Esophagus muscularis mucosa (tissue), 4 donors: ENCODE measurements around the gene CYP2W1. TPM values are rescaled to one million over a fixed set of nuclear protein-coding genes. Genes with fewer than 3 reads are reported as not detected.

Experiments used
- DNase-seq: peaks from one replicate; pipeline ENCODE4 v3.0.0-alpha.2; 2017; ENCODE audit errors: extremely low spot score
- H3K27ac ChIP-seq, 4 donors: fragments of 200-600 bp; sonication (generic); replicated peaks in 1 of 4; 1 replicate in 3 of 4; 2 replicates in 1 of 4; pipeline ENCODE4 v1.5.1; 2016 to 2019; ENCODE audit warnings: mild to moderate bottlenecking in 1 of 4
- H3K27me3 ChIP-seq, 4 donors: fragments of 200-600 bp; sonication (generic); one replicate each; pipeline versions ENCODE4 v1.5.1 to v1.6.0; 2016 to 2019
- H3K36me3 ChIP-seq, 4 donors: fragments of 200-600 bp; sonication (generic); one replicate each; pipeline ENCODE4 v1.5.1; 2016 to 2019
- H3K4me1 ChIP-seq, 4 donors: fragments of 200-600 bp; sonication (generic); one replicate each; pipeline ENCODE4 v1.5.1; 2016 to 2019
- H3K4me3 ChIP-seq, 4 donors: fragments of 200-600 bp; sonication (generic); 1 replicate in 2 of 4; 2 replicates in 2 of 4; pipeline ENCODE4 v1.5.1; 2016 to 2019; ENCODE audit warnings: mild to moderate bottlenecking in 4 of 4, moderate library complexity in 1 of 4
- H3K9me3 ChIP-seq, 4 donors: fragments of 200-600 bp; sonication (generic); 1 replicate in 3 of 4; 2 replicates in 1 of 4; pipeline ENCODE4 v1.5.1; 2016 to 2019
- EP300 ChIP-seq: sonication (generic); formaldehyde crosslinking; IDR thresholded peaks from one replicate; pipeline ENCODE4 v1.6.1; 2017; ENCODE audit warnings: antibody characterized with exemption
- POLR2A ChIP-seq: fragments of 450-650 bp; IDR thresholded peaks from one replicate; pipeline ENCODE4 v1.6.1; 2017; ENCODE audit warnings: antibody characterized with exemption, moderate library complexity, mild to moderate bottlenecking, low read depth
- POLR2AphosphoS5 ChIP-seq, 2 donors: sonication (generic); formaldehyde crosslinking; IDR thresholded peaks; one replicate each; pipeline ENCODE4 v1.6.1; 2017; ENCODE audit warnings: antibody characterized with exemption in 2 of 2
- WGBS: methylation state at CpG from one replicate; pipeline ENCODE4 v1.1.5; 2018; 5-methylcytosine and 5-hydroxymethylcytosine counted together
- intact Hi-C: fragments of 100-400 bp; cut with DNase I; formaldehyde crosslinking; loops from one replicate; pipeline ENCODE4 v1.15.1; 2023
- total RNA-seq, 4 donors: library from RNA; depleted of rRNA; stranded (reverse); fragments of >200 nt; gene quantifications; one replicate each; pipeline versions ENCODE4 v1.1.0 to v1.2.1, GENCODE V29; 2016
- TF ChIP-seq, protein P1 (sequence below), 3 experiments: fragments of 200-600 bp in 2 of 3; fragments of 450-650 bp in 1 of 3; sonication (generic) in 2 of 3; IDR thresholded peaks; one replicate each; pipeline ENCODE4 v1.5.1; 2017 to 2019; ENCODE audit warnings: antibody characterized with exemption in 3 of 3, mild to moderate bottlenecking in 2 of 3, moderate library complexity in 1 of 3

The CYP2W1 gene
- total RNA-seq, 4 donors from 2014 or later, result 0.23 to 0.66 TPM; not detected in 2

DNA sequence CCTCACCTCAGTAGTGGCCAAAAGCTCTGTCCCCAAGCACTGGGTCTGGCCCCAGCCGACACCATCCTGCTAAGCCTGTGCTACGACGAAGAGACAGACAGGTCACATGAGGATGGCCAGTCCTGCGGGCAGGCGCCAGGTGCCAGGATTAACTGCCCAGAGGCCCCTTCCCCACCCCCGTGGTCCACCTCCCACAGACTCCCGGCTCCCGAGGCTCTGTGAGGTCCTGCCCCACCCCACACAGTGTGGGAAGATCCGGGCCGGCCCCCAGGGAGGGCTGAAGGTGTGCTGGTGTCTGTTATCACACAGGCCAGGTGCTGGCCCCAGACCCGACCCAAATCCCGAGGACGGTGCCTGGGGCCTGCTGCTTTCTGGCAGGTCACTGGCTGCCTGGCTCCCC is 27.2 kb downstream of the CYP2W1 start:
- TF ChIP-seq POLR2A, result no peak
- no peak for TF ChIP-seq EP300
- TF ChIP-seq, protein P1, sequence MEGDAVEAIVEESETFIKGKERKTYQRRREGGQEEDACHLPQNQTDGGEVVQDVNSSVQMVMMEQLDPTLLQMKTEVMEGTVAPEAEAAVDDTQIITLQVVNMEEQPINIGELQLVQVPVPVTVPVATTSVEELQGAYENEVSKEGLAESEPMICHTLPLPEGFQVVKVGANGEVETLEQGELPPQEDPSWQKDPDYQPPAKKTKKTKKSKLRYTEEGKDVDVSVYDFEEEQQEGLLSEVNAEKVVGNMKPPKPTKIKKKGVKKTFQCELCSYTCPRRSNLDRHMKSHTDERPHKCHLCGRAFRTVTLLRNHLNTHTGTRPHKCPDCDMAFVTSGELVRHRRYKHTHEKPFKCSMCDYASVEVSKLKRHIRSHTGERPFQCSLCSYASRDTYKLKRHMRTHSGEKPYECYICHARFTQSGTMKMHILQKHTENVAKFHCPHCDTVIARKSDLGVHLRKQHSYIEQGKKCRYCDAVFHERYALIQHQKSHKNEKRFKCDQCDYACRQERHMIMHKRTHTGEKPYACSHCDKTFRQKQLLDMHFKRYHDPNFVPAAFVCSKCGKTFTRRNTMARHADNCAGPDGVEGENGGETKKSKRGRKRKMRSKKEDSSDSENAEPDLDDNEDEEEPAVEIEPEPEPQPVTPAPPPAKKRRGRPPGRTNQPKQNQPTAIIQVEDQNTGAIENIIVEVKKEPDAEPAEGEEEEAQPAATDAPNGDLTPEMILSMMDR (IDR thresholded peaks at IDR 0.05), result no peak
- TF ChIP-seq POLR2AphosphoS5 (IDR thresholded peaks at IDR 0.05), result no peak
- no peak overlapping the region for H3K27ac ChIP-seq
- DNase-seq, result no peak
- H3K4me1 ChIP-seq, result peaks cover 0 to 53% (median 32%) of the 10 kb centered on the region in 4 donors
- 83% methylated on average over 11 of the region's 13 CpGs for WGBS
- H3K36me3 ChIP-seq, result peaks cover 6 to 50% (median 42%) of the 10 kb centered on the region in 4 donors
- no peaks in the 10 kb centered on the region for H3K27me3 ChIP-seq
- intact Hi-C loops, result no loop called here
- H3K9me3 ChIP-seq, result no peaks in the 10 kb centered on the region
- no peak overlapping the region for H3K4me3 ChIP-seq

DNA sequence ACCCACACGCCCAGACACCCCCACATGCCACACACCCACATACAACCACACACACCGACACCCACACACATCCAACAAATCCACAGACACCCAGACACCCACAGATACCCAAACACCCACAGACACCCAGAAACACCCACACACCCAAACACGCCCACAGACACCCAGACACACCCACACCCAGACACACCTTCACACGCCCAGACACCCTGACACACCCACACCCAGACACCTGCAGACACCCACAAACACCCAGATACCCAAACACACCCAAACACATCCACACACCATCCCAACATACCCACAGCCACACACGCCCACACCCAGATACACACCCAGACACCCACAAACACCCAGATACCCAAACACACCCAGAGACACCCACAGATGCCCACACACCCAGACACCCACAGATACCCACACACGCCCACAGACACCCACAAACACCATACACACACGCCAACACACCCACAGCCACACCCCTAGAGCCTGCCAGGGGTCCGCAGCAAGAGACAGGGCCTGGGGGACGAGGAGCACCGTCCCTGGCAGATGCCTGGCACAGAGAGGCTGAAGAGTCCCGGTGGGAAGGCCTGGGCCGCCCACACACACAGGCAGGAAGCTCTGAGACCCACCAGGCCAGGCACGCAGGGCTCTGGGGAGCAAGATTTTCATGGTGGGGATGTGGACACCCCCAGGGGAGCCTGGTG is 28.5 kb downstream of the CYP2W1 start:
- H3K4me1 ChIP-seq, result peaks cover 0 to 63% (median 35%) of the 10 kb centered on the region in 4 donors
- H3K27me3 ChIP-seq, result no peaks in the 10 kb centered on the region
- H3K4me3 ChIP-seq, result no peak overlapping the region
- H3K27ac ChIP-seq, result no peak overlapping the region
- intact Hi-C loops, result no loop called here
- H3K9me3 ChIP-seq, result no peaks in the 10 kb centered on the region
- peaks cover 6 to 38% (median 36%) of the 10 kb centered on the region in 4 donors for H3K36me3 ChIP-seq
- no peak for DNase-seq
- TF ChIP-seq, protein P1 (IDR thresholded peaks at IDR 0.05), result no peak
- no peak for TF ChIP-seq POLR2AphosphoS5 (IDR thresholded peaks at IDR 0.05)
- TF ChIP-seq EP300, result no peak
- TF ChIP-seq POLR2A, result no peak
- 89% methylated on average over 7 of the region's 13 CpGs for WGBS

GRCh38 chr7:1012004-1012715 is 29.2 kb downstream of the CYP2W1 start:
- intact Hi-C loops, result no loop called here
- TF ChIP-seq POLR2A, result no peak
- no peak for TF ChIP-seq POLR2AphosphoS5 (IDR thresholded peaks at IDR 0.05)
- no peak for TF ChIP-seq EP300

GRCh38 chr7:1012716-1013095 is 29.7 kb downstream of the CYP2W1 start:
- WGBS, result 91% methylated on average over 30 of the region's 30 CpGs
- intact Hi-C loops, result no loop called here
- no peak overlapping the region for H3K27ac ChIP-seq

More at GRCh38 chr7:1012004-1012715, 29.2 kb downstream of the CYP2W1 start:
- Histone ChIP-seq H3K27me3 (no peaks in the 10 kb centered on the region), H3K27ac (no peak overlapping the region), H3K9me3 (no peaks in the 10 kb centered on the region), H3K4me3 (no peak overlapping the region), H3K36me3 (peaks cover 6 to 33% (median 30%) of the 10 kb centered on the region in 4 donors), H3K4me1 (peaks cover 0 to 70% (median 35%) of the 10 kb centered on the region in 4 donors)
- DNase-seq, result no peak
- WGBS, result 83% methylated on average over 16 of the region's 32 CpGs

More at GRCh38 chr7:1012716-1013095, 29.7 kb downstream of the CYP2W1 start:
- Histone ChIP-seq H3K27me3 (no peaks in the 10 kb centered on the region), H3K36me3 (peaks cover 6 to 33% (median 26%) of the 10 kb centered on the region in 4 donors), H3K9me3 (no peaks in the 10 kb centered on the region), H3K4me3 (no peak overlapping the region), H3K4me1 (peaks cover 0 to 75% (median 35%) of the 10 kb centered on the region in 4 donors)
- TF ChIP-seq EP300, result no peak
- TF ChIP-seq, protein P1 (IDR thresholded peaks at IDR 0.05), result no peak
- TF ChIP-seq POLR2A, result no peak
- no peak for TF ChIP-seq POLR2AphosphoS5 (IDR thresholded peaks at IDR 0.05)
- no peak for DNase-seq
